SK-N-MC (cell line): ENCODE measurements around the gene C9orf78.

Experiments used
- EZH2 ChIP-seq: fragments of 200-600 bp; sonication (generic); IDR thresholded peaks from one replicate; pipeline ENCODE4 v1.6.1; 2017; ENCODE audit warnings: antibody characterized with exemption
- POLR2AphosphoS5 ChIP-seq: IDR thresholded peaks from 2 replicates; pipeline ENCODE4 v1.6.1; 2012; ENCODE audit warnings: mild to moderate bottlenecking, low read depth, low read length, borderline replicate concordance

GRCh38 chr9:129786481-129786880, 48.6 kb downstream of the C9orf78 start:
- TF ChIP-seq POLR2AphosphoS5 (no peak), EZH2 (no peak)
